ENCODE measurements around the gene CDC42.

CDC42 gene

GRCh38 chr1:22048351-22049192 is 3.9 kb upstream of the CDC42 start:
- H3K27me3 ChIP-seq (ENCODE audit: control insufficient read depth in 1 of 2, insufficient read depth in 1 of 2, low read length in 2 of 2), result no peaks in the 10 kb centered on the region
- H4K91ac ChIP-seq (ENCODE audit: low read length), result peak overlapping the region; percentile 11
- no peak overlapping the region for H3K4me2 ChIP-seq (ENCODE audit: low read length, poor library complexity, severe bottlenecking)
- peak overlapping the region; percentile 30 for H3K9ac ChIP-seq (ENCODE audit: low read length)
- peaks cover 12% of the 10 kb centered on the region for H3K4me1 ChIP-seq (ENCODE audit: control insufficient read depth, insufficient read depth, low read depth, low read length)
- no peak overlapping the region for H2AK5ac ChIP-seq (ENCODE audit: low read length, severe bottlenecking)
- no peak overlapping the region for H2BK12ac ChIP-seq (ENCODE audit: low read length in 2 of 2)
- peak; percentile 40 for DNase-seq
- peak overlapping the region; percentile 19 for H2AFZ ChIP-seq (ENCODE audit: low read depth, low read length)
- no peak overlapping the region for H3K18ac ChIP-seq (ENCODE audit: low read depth in 1 of 2, low read length in 2 of 2)
- no peak overlapping the region for H3K27ac ChIP-seq (ENCODE audit: low read length, poor library complexity, severe bottlenecking)
- no peak overlapping the region for H2BK15ac ChIP-seq (ENCODE audit: low read depth, poor library complexity, severe bottlenecking)
- no peak overlapping the region for H3K4me3 ChIP-seq (ENCODE audit: insufficient read depth in 1 of 2, low read depth in 1 of 2, low read length in 2 of 2)
- no peaks in the 10 kb centered on the region for H3K9me3 ChIP-seq (ENCODE audit: control insufficient read depth, low read length)
- H2BK120ac ChIP-seq (ENCODE audit: low read depth, low read length), result no peak overlapping the region
- no peak overlapping the region for H3K14ac ChIP-seq (ENCODE audit: low read length in 2 of 2)
- no peak overlapping the region for H3K4ac ChIP-seq (ENCODE audit: low read depth in 1 of 2, low read length in 2 of 2)
- H4K8ac ChIP-seq (ENCODE audit: low read length), result peak overlapping the region; percentile 51
- H2BK5ac ChIP-seq (ENCODE audit: low read depth, low read length, poor library complexity, severe bottlenecking), result no peak overlapping the region
- no peaks in the 10 kb centered on the region for H3K79me1 ChIP-seq (replicated peaks; ENCODE audit: low read length, poor library complexity, severe bottlenecking)
- no peaks in the 10 kb centered on the region for H3K36me3 ChIP-seq (ENCODE audit: control insufficient read depth in 1 of 2, insufficient read depth in 2 of 2, low read depth in 1 of 2, low read length in 2 of 2)
- H3K23ac ChIP-seq (ENCODE audit: low read length in 2 of 2), result no peak overlapping the region
- WGBS, result 92% methylated on average over 7 of the region's 8 CpGs

GRCh38 chr1:22050330-22050729 is 2.2 kb upstream of the CDC42 start:
- no peak overlapping the region for H3K4me3 ChIP-seq (ENCODE audit: insufficient read depth in 1 of 2, low read depth in 1 of 2, low read length in 2 of 2)
- no peak overlapping the region for H2AK5ac ChIP-seq (ENCODE audit: low read length, severe bottlenecking)
- no peak overlapping the region for H3K9ac ChIP-seq (ENCODE audit: low read length)
- peaks cover 2 to 4% of the 10 kb centered on the region in 2 experiments for H3K36me3 ChIP-seq (ENCODE audit: control insufficient read depth in 1 of 2, insufficient read depth in 2 of 2, low read depth in 1 of 2, low read length in 2 of 2)
- no peaks in the 10 kb centered on the region for H3K9me3 ChIP-seq (ENCODE audit: control insufficient read depth, low read length)
- H3K4me1 ChIP-seq (ENCODE audit: control insufficient read depth, insufficient read depth, low read depth, low read length), result peaks cover 7% of the 10 kb centered on the region
- no peak overlapping the region for H3K18ac ChIP-seq (ENCODE audit: low read depth in 1 of 2, low read length in 2 of 2)
- no peak overlapping the region for H2BK12ac ChIP-seq (ENCODE audit: low read length in 2 of 2)
- no peak for DNase-seq
- no peak overlapping the region for H2AFZ ChIP-seq (ENCODE audit: low read depth, low read length)
- 95% methylated on average over 3 of the region's 3 CpGs for WGBS
- no peak overlapping the region for H3K4me2 ChIP-seq (ENCODE audit: low read length, poor library complexity, severe bottlenecking)
- H2BK15ac ChIP-seq (ENCODE audit: low read depth, poor library complexity, severe bottlenecking), result no peak overlapping the region
- H4K91ac ChIP-seq (ENCODE audit: low read length), result no peak overlapping the region
- no peak overlapping the region for H3K23ac ChIP-seq (ENCODE audit: low read length in 2 of 2)
- no peak overlapping the region for H2BK120ac ChIP-seq (ENCODE audit: low read depth, low read length)
- no peak overlapping the region for H3K4ac ChIP-seq (ENCODE audit: low read depth in 1 of 2, low read length in 2 of 2)
- no peak overlapping the region for H2BK5ac ChIP-seq (ENCODE audit: low read depth, low read length, poor library complexity, severe bottlenecking)
- H3K14ac ChIP-seq (ENCODE audit: low read length in 2 of 2), result no peak overlapping the region
- no peaks in the 10 kb centered on the region for H3K27me3 ChIP-seq (ENCODE audit: control insufficient read depth in 1 of 2, insufficient read depth in 1 of 2, low read length in 2 of 2)
- H3K27ac ChIP-seq (ENCODE audit: low read length, poor library complexity, severe bottlenecking), result no peak overlapping the region
- H4K8ac ChIP-seq (ENCODE audit: low read length), result no peak overlapping the region
- no peaks in the 10 kb centered on the region for H3K79me1 ChIP-seq (replicated peaks; ENCODE audit: low read length, poor library complexity, severe bottlenecking)

- peak overlapping the region in 1 of 2 experiments; percentile 80 for H3K4me3 ChIP-seq (ENCODE audit: insufficient read depth in 1 of 2, low read depth in 1 of 2, low read length in 2 of 2)
- H3K23ac ChIP-seq (ENCODE audit: low read length in 2 of 2), result no peak overlapping the region
- H2AFZ ChIP-seq (ENCODE audit: low read depth, low read length), result no peak overlapping the region
- H3K4ac ChIP-seq (ENCODE audit: low read depth in 1 of 2, low read length in 2 of 2), result peak overlapping the region in 1 of 2 experiments; percentile 70
- H3K9ac ChIP-seq (ENCODE audit: low read length), result peak overlapping the region; percentile 99
- H3K18ac ChIP-seq (ENCODE audit: low read depth in 1 of 2, low read length in 2 of 2), result no peak overlapping the region
- H4K8ac ChIP-seq (ENCODE audit: low read length), result no peak overlapping the region
- no peaks in the 10 kb centered on the region for H3K9me3 ChIP-seq (ENCODE audit: control insufficient read depth, low read length)
- H3K4me2 ChIP-seq (ENCODE audit: low read length, poor library complexity, severe bottlenecking), result no peak overlapping the region
- H3K27me3 ChIP-seq (ENCODE audit: control insufficient read depth in 1 of 2, insufficient read depth in 1 of 2, low read length in 2 of 2), result no peaks in the 10 kb centered on the region
- H2BK5ac ChIP-seq (ENCODE audit: low read depth, low read length, poor library complexity, severe bottlenecking), result no peak overlapping the region
- H3K4me1 ChIP-seq (ENCODE audit: control insufficient read depth, insufficient read depth, low read depth, low read length), result peaks cover 10% of the 10 kb centered on the region
- H3K36me3 ChIP-seq (ENCODE audit: control insufficient read depth in 1 of 2, insufficient read depth in 2 of 2, low read depth in 1 of 2, low read length in 2 of 2), result peaks cover 2 to 10% of the 10 kb centered on the region in 2 experiments
- H3K79me1 ChIP-seq (replicated peaks; ENCODE audit: low read length, poor library complexity, severe bottlenecking), result no peaks in the 10 kb centered on the region
- no peak overlapping the region for H2AK5ac ChIP-seq (ENCODE audit: low read length, severe bottlenecking)
- over 99% methylated on average over 7 of the region's 13 CpGs for WGBS
- no peak for DNase-seq
- H4K91ac ChIP-seq (ENCODE audit: low read length), result no peak overlapping the region
- no peak overlapping the region for H2BK120ac ChIP-seq (ENCODE audit: low read depth, low read length)
- no peak overlapping the region for H2BK15ac ChIP-seq (ENCODE audit: low read depth, poor library complexity, severe bottlenecking)
- no peak overlapping the region for H2BK12ac ChIP-seq (ENCODE audit: low read length in 2 of 2)
- H3K14ac ChIP-seq (ENCODE audit: low read length in 2 of 2), result no peak overlapping the region
- no peak overlapping the region for H3K27ac ChIP-seq (ENCODE audit: low read length, poor library complexity, severe bottlenecking)
Measured at GRCh38 chr1:22051607-22052114, 848 bp upstream of the CDC42 start.

- Histone ChIP-seq H3K27ac (ENCODE audit: low read length, poor library complexity, severe bottlenecking) (peak overlapping the region; percentile 99), H3K27me3 (ENCODE audit: control insufficient read depth in 1 of 2, insufficient read depth in 1 of 2, low read length in 2 of 2) (no peaks in the 10 kb centered on the region), H2AFZ (ENCODE audit: low read depth, low read length) (no peak overlapping the region), H3K23ac (ENCODE audit: low read length in 2 of 2) (peak overlapping the region; percentile 90 to 97), H3K36me3 (ENCODE audit: control insufficient read depth in 1 of 2, insufficient read depth in 2 of 2, low read depth in 1 of 2, low read length in 2 of 2) (peaks cover 7 to 22% of the 10 kb centered on the region in 2 experiments), H2BK12ac (ENCODE audit: low read length in 2 of 2) (no peak overlapping the region), H3K14ac (ENCODE audit: low read length in 2 of 2) (peak overlapping the region; percentile 68 to 89), H3K4me1 (ENCODE audit: control insufficient read depth, insufficient read depth, low read depth, low read length) (peaks cover 12% of the 10 kb centered on the region), H2BK5ac (ENCODE audit: low read depth, low read length, poor library complexity, severe bottlenecking) (peak overlapping the region; percentile 96), H3K4me2 (ENCODE audit: low read length, poor library complexity, severe bottlenecking) (peak overlapping the region; percentile 53), H2BK120ac (ENCODE audit: low read depth, low read length) (peak overlapping the region; percentile 100), H3K4ac (ENCODE audit: low read depth in 1 of 2, low read length in 2 of 2) (peak overlapping the region in 1 of 2 experiments; percentile 97), H3K9me3 (ENCODE audit: control insufficient read depth, low read length) (no peaks in the 10 kb centered on the region), H3K9ac (ENCODE audit: low read length) (peak overlapping the region; percentile 99), H4K8ac (ENCODE audit: low read length) (peak overlapping the region; percentile 94), H4K91ac (ENCODE audit: low read length) (peak overlapping the region; percentile 96), H3K4me3 (ENCODE audit: insufficient read depth in 1 of 2, low read depth in 1 of 2, low read length in 2 of 2) (peak overlapping the region; percentile 80 to 100), H3K79me1 (replicated peaks; ENCODE audit: low read length, poor library complexity, severe bottlenecking) (no peaks in the 10 kb centered on the region), H3K18ac (ENCODE audit: low read depth in 1 of 2, low read length in 2 of 2) (peak overlapping the region; percentile 97 to 100), H2AK5ac (ENCODE audit: low read length, severe bottlenecking) (peak overlapping the region; percentile 81), H2BK15ac (ENCODE audit: low read depth, poor library complexity, severe bottlenecking) (peak overlapping the region; percentile 52)
- 0% methylated on average over 12 of the region's 70 CpGs for WGBS
- DNase-seq, result peak; percentile 87
Measured at GRCh38 chr1:22053017-22053860, 730 bp downstream of the CDC42 start.

All from mesenchymal stem cell (in vitro differentiated cells and primary cell).